Panc1 (cell line): ENCODE data around the gene DDAH2. TPM values are rescaled to one million over a fixed set of nuclear protein-coding genes. Genes with fewer than 3 reads are reported as not detected.
A peak's percentile ranks its signal among the peaks of the same experiment; 100 is the strongest.

ENCODE experiments used
- ATAC-seq: fragments of 200-7000 bp; cut with Tn5 transposase; 2 replicates; pipeline ENCODE4 v1.9.1; 2020; ENCODE audit warnings: mild to moderate bottlenecking, moderate library complexity
- BruUV-seq: library from RNA; stranded (reverse); fragments of 400-500 nt; replicated peaks from 2 replicates; lab custom pipeline; 2021; lab: Mats Ljungman, UMichigan
- CTCF ChIA-PET: fragments of 300-600 bp; sonication (Branson Sonifier 250); formaldehyde crosslinking; loops from one replicate; lab custom pipeline; 2022; ENCODE audit warnings: antibody characterized with exemption; lab: Charles Lee
- POLR2A ChIA-PET: fragments of 300-600 bp; sonication (Branson Sonifier 250); formaldehyde crosslinking; loops from one replicate; lab custom pipeline; 2022; ENCODE audit warnings: antibody characterized with exemption; lab: Charles Lee
- DNase-seq: peaks from one replicate; pipeline ENCODE4 v3.0.0-alpha.2; 2010; ENCODE audit warnings: low read depth, low spot score
- H3K27ac ChIP-seq: 2 replicates; pipeline ENCODE4 v1.5.1; 2011; ENCODE audit warnings: mild to moderate bottlenecking, low read length, inconsistent platforms
- H3K27me3 ChIP-seq: fragments of 200-500 bp; sonication (Bioruptor generic); 2 replicates; pipeline ENCODE4 v1.6.0; 2014; ENCODE audit warnings: low read length, inconsistent platforms; ENCODE audit not compliant: control insufficient read depth, insufficient read depth
- H3K36me3 ChIP-seq: fragments of 200-500 bp; sonication (Bioruptor generic); 2 replicates; pipeline ENCODE4 v1.5.1; 2014; ENCODE audit warnings: inconsistent platforms, mild to moderate bottlenecking, low read length, moderate library complexity; ENCODE audit not compliant: control insufficient read depth, insufficient read depth
- H3K4me1 ChIP-seq: 2 replicates; pipeline ENCODE4 v1.5.1; 2011; ENCODE audit warnings: inconsistent platforms, mild to moderate bottlenecking, low read length, moderate library complexity; ENCODE audit not compliant: control insufficient read depth, insufficient read depth
- H3K4me3 ChIP-seq, 2 experiments: 2 replicates each; pipeline ENCODE4 v1.5.1; 2011 to 2012; ENCODE audit warnings: low read depth in 2 of 2, low read length in 2 of 2, mild to moderate bottlenecking in 2 of 2, inconsistent platforms in 1 of 2, moderate library complexity in 1 of 2
- H3K9me3 ChIP-seq: fragments of 200-500 bp; sonication (Bioruptor generic); 2 replicates; pipeline ENCODE4 v1.5.1; 2014; ENCODE audit warnings: low read depth, mild to moderate bottlenecking, inconsistent platforms, low read length, moderate library complexity; ENCODE audit not compliant: control insufficient read depth, insufficient read depth
- CTCF ChIP-seq: fragments of 450-650 bp; IDR thresholded peaks from 2 replicates; pipeline ENCODE4 v1.5.1; 2017; ENCODE audit warnings: mild to moderate bottlenecking
- POLR2AphosphoS5 ChIP-seq: IDR thresholded peaks from 2 replicates; pipeline ENCODE4 v1.6.1; 2012; ENCODE audit warnings: mild to moderate bottlenecking, low read depth, low read length, moderate library complexity
- REST ChIP-seq, 2 experiments: IDR thresholded peaks; 2 replicates each; pipeline ENCODE4 v1.6.1; 2011 to 2012; ENCODE audit warnings: low read depth in 2 of 2, control low read depth in 1 of 2, low read length in 1 of 2, mild to moderate bottlenecking in 1 of 2, moderate library complexity in 1 of 2; ENCODE audit not compliant: insufficient read depth in 1 of 2
- SIN3A ChIP-seq: IDR thresholded peaks from 2 replicates; pipeline ENCODE4 v1.6.1; 2012; ENCODE audit warnings: low read depth, mild to moderate bottlenecking, low read length, moderate library complexity, borderline replicate concordance; ENCODE audit not compliant: insufficient read depth
- TCF7L2 ChIP-seq: IDR thresholded peaks from 2 replicates; pipeline ENCODE4 v1.6.1; 2011; ENCODE audit warnings: mild to moderate bottlenecking, low read depth, low read length, inconsistent platforms
- in situ Hi-C: cut with HindIII; loops from 2 replicates; pipeline ENCODE4 v1.10.0; 2016; ENCODE audit warnings: low sequenced_read_pairs, low pct_unique_long_range_greater_than_20kb
- intact Hi-C: fragments of 100-400 bp; cut with micrococcal nuclease; formaldehyde crosslinking; loops from one replicate; pipeline ENCODE4 v1.10.0; 2022; ENCODE audit not compliant: unreplicated experiment
- total RNA-seq: library from RNA; stranded (reverse); gene quantifications from one replicate; pipeline ENCODE4 v1.2.1, GENCODE V29; 2021; ENCODE audit not compliant: unreplicated experiment

The DDAH2 gene
- total RNA-seq, 1 experiment from 2014 or later = 104 TPM

- no peak overlapping the region for H3K27ac ChIP-seq
- H3K36me3 ChIP-seq = no peaks in the 10 kb centered on the region
- ATAC-seq (no peak), DNase-seq (no peak)
- H3K4me1 ChIP-seq = 0 out of 2 replicates have a peak, but pooled peaks cover 3% of the 10 kb centered on the region
- POLR2A ChIA-PET = no interaction called here
- no TSS peak for BruUV-seq
- H3K27me3 ChIP-seq = no peaks in the 10 kb centered on the region
- intact Hi-C loops (no loop called here), in situ Hi-C loops (no loop called here)
- H3K4me3 ChIP-seq = no peak overlapping the region
- H3K9me3 ChIP-seq = no peaks in the 10 kb centered on the region
- CTCF ChIA-PET = no interaction called here
- TF ChIP-seq REST (IDR thresholded peaks at IDR 0.05; ENCODE audit: insufficient read depth in 1 of 2, low read depth in 2 of 2, low read length in 1 of 2) = no peak
- TF ChIP-seq CTCF = no peak
- no peak for TF ChIP-seq TCF7L2
- TF ChIP-seq SIN3A = no peak
Observed at GRCh38 chr6:31750411-31751022, 21.4 kb upstream of the DDAH2 start.

GRCh38 chr6:31749301-31750036 lies 20.4 kb upstream of the DDAH2 start:
- DNase-seq (no peak), ATAC-seq (no peak)
- Histone ChIP-seq H3K9me3 (no peaks in the 10 kb centered on the region), H3K36me3 (no peaks in the 10 kb centered on the region), H3K27me3 (no peaks in the 10 kb centered on the region), H3K27ac (no peak overlapping the region), H3K4me1 (0 out of 2 replicates have a peak, but pooled peaks cover 3% of the 10 kb centered on the region), H3K4me3 (no peak overlapping the region)
- intact Hi-C loops = no loop called here
- ChIA-PET POLR2A (no interaction called here), CTCF (no interaction called here)
- BruUV-seq = TSS peak; percentile 44
- TF ChIP-seq CTCF (no peak), REST (IDR thresholded peaks at IDR 0.05; ENCODE audit: insufficient read depth in 1 of 2, low read depth in 2 of 2, low read length in 1 of 2) (no peak), POLR2AphosphoS5 (no peak), SIN3A (no peak), TCF7L2 (no peak)
- in situ Hi-C loops = no loop called here
